ENCODE measurements around the gene ARAP1. TPM values are rescaled to one million over a fixed set of nuclear protein-coding genes. Genes with fewer than 3 reads are reported as not detected.
A peak's percentile ranks its signal among the peaks of the same experiment; 100 is the strongest.
"Not testable (repeated sequence)": the region's sequence is repeated elsewhere in the genome, so short reads cannot be mapped to it uniquely, and the experiment has no call there.

ARAP1 gene
- total RNA-seq, 1 experiment from 2014 or later: 66.1 TPM

DNA sequence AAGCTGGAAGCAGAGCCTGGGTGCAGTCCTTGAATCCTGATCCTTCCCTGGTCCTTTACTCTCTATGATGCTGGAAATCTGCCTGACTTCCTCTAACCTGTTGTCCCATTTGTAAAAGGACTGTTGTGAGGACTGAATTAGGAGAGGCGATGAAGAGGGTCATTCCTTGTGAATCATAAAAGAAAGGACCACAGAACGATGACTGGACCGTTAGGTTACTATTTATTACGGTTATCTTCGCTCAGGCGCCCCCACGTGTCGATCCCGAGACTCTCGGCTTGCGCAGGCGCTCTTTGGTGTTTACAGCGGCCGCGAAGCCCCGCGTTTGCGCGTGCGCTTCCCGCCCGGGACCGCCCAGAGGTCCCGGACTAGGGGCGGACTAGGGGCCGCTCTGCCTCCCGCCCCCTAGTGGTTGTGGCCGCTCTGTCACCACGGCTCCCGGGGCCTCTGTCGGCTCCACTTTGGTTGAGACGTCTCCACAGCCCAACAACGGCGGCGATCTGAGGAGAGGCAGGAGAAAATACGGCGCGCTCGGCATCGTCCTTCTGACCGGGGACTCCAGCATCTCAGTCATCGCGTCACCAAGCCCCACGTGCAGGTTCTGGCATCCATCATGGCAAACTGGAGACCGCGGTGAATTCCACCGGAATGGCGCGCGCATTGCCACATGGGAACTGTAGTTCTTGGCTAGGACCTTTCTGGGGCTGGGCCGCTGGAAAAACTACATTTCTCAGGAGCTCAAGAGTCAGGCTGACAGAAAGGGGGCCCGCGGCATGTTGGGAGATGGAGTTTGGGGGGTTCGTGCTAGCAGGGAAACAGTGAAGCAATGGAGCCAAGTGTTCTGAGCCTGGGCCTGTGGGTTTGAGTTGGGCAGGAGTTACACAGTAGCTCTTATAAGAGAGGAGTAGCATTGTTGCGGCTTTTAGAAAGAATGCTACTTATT is 41.5 kb upstream of the ARAP1 start, which contains the start of gene STARD10:
TSS of gene STARD10 (minus strand) at position 623 of the 943 bp plus-strand sequence. CDS start 12,866 bp downstream, outside the sequence.
- Histone ChIP-seq H3K4me1 (ENCODE audit: insufficient read depth, low read length, poor library complexity, severe bottlenecking) (peaks cover 12% of the 10 kb centered on the region), H3K9me3 (ENCODE audit: low read depth, low read length, poor library complexity, severe bottlenecking) (no peaks in the 10 kb centered on the region), H3K4me3 (ENCODE audit: low read depth, low read length, poor library complexity, severe bottlenecking) (peak within 1 kb of the TSS; percentile 60), H3K27me3 (replicated peaks; ENCODE audit: insufficient read depth, low read depth, low read length, poor library complexity) (no peaks in the 10 kb centered on the region), H3K27ac (ENCODE audit: low read depth, low read length, poor library complexity, severe bottlenecking) (peak within 1 kb of the TSS; percentile 65), H3K36me3 (ENCODE audit: insufficient read depth, low read length, poor library complexity, severe bottlenecking) (no peaks in the 10 kb centered on the region)
- ChIA-PET CTCF (interaction anchor here (0.6 to 2.6 kb wide), 8 partner anchors 9 to 1193 kb away, joined by 3 to 21 read pairs (median 5); no protein-coding TSS in a partner anchor), POLR2A (ENCODE audit: low non-redundant PET) (interaction anchor here (0.7 kb wide), 1 partner anchor 9 kb away, joined by 4 read pairs; no protein-coding TSS in a partner anchor)
- DNase-seq (ENCODE audit: low spot score): peak; percentile 98
- intact Hi-C loops (cut with micrococcal nuclease; ENCODE audit: unreplicated experiment): loop anchor here (1.0 kb wide), 1 partner anchor 68 kb away; no protein-coding TSS in a partner anchor
- TSS peak; percentile 92 for BruUV-seq (replicated peaks)
- TF ChIP-seq EZH2 (IDR thresholded peaks at IDR 0.05; ENCODE audit: borderline replicate concordance, low read depth, low read length, poor library complexity, severe bottlenecking): no peak
- TF ChIP-seq, protein P1, sequence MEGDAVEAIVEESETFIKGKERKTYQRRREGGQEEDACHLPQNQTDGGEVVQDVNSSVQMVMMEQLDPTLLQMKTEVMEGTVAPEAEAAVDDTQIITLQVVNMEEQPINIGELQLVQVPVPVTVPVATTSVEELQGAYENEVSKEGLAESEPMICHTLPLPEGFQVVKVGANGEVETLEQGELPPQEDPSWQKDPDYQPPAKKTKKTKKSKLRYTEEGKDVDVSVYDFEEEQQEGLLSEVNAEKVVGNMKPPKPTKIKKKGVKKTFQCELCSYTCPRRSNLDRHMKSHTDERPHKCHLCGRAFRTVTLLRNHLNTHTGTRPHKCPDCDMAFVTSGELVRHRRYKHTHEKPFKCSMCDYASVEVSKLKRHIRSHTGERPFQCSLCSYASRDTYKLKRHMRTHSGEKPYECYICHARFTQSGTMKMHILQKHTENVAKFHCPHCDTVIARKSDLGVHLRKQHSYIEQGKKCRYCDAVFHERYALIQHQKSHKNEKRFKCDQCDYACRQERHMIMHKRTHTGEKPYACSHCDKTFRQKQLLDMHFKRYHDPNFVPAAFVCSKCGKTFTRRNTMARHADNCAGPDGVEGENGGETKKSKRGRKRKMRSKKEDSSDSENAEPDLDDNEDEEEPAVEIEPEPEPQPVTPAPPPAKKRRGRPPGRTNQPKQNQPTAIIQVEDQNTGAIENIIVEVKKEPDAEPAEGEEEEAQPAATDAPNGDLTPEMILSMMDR (conservative IDR thresholded peaks at IDR 0.05; ENCODE audit: low read depth, low read length): peak; percentile 100

DNA sequence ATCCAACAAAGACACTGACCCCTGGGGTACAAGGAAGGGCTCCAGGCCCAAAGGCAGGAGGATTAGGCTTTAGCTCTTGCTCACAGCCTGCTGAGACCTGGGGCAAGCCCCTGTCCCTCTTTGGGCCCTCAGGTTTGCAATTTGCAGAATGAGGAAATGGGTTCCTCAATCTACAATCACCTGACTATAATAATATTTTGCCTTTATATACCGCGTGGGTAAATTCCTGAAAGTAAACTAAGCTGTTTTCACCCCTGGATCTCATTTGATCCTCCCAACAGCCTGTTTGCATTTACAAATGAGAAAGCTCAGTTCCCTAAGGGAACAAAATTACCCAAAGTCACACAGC is 40.8 kb upstream of the ARAP1 start:
- intact Hi-C loops (cut with micrococcal nuclease; ENCODE audit: unreplicated experiment): loop anchor here (1.0 kb wide), 1 partner anchor 68 kb away; no protein-coding TSS in a partner anchor
- CTCF ChIA-PET: interaction anchor here (0.6 to 2.6 kb wide), 5 partner anchors 10 to 71 kb away, joined by 3 to 21 read pairs (median 6); no protein-coding TSS in a partner anchor
- H3K4me3 ChIP-seq (ENCODE audit: low read depth, low read length, poor library complexity, severe bottlenecking): peak overlapping the region; percentile 60
- no peaks in the 10 kb centered on the region for H3K27me3 ChIP-seq (replicated peaks; ENCODE audit: insufficient read depth, low read depth, low read length, poor library complexity)
- peaks cover 12% of the 10 kb centered on the region for H3K4me1 ChIP-seq (ENCODE audit: insufficient read depth, low read length, poor library complexity, severe bottlenecking)
- TF ChIP-seq, protein P1 (conservative IDR thresholded peaks at IDR 0.05; ENCODE audit: low read depth, low read length): no peak
- TF ChIP-seq EZH2 (IDR thresholded peaks at IDR 0.05; ENCODE audit: borderline replicate concordance, low read depth, low read length, poor library complexity, severe bottlenecking): no peak
- TSS peak; percentile 91 for BruUV-seq (replicated peaks)
- POLR2A ChIA-PET (ENCODE audit: low non-redundant PET): no interaction called here
- peak overlapping the region; percentile 12 for H3K27ac ChIP-seq (ENCODE audit: low read depth, low read length, poor library complexity, severe bottlenecking)
- no peaks in the 10 kb centered on the region for H3K9me3 ChIP-seq (ENCODE audit: low read depth, low read length, poor library complexity, severe bottlenecking)
- H3K36me3 ChIP-seq (ENCODE audit: insufficient read depth, low read length, poor library complexity, severe bottlenecking): no peaks in the 10 kb centered on the region
- no peak for DNase-seq (ENCODE audit: low spot score)

DNA sequence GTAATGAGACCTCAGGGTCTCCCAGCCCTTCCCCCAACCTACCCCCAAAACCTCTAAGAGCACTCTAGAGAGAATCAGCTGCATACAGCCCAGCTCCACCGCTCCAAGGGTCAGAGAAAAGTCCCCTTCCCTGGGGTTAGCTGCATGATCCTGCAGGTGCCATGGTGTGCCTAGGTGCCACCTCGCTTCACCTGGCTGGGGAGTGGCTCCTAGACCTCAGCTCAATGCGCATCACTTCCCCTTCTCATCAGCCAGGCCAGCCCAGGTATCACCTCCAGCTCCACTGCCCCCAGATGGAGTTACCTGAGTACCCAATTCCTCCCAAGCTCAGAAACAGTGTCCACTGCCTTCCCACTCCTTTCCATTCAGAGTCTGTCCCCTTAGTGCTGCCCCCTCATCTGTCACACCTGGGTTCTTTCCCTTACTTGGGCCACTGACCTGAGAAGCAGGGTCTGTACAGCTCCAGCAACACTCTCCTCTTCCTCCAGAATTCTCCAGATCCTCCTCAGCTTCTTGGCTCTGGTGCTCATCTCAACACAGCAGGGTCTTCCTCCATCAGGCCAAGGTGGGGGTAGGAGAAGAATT is 40.3 kb upstream of the ARAP1 start:
- H3K4me3 ChIP-seq (ENCODE audit: low read depth, low read length, poor library complexity, severe bottlenecking): no peak overlapping the region

DNA sequence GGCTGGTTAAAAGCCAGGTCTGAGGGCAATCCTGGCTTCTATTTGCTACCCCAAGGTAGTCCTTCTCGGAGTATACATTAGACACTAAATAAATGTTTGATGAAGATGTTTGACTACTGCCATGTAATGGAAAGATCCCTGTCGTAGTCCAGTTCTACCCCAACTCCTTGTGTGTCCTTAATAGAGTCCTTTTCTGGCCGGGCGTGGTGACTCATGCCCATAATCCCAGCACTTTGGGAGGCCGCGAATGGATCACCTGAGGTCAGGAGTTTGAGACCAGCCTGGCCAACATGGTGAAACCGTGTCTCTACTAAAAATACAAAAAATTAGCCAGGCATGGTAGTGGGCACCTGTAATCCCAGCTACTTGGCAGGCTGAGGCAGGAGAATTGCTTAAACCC is 39.0 kb upstream of the ARAP1 start:
- H3K4me3 ChIP-seq (ENCODE audit: low read depth, low read length, poor library complexity, severe bottlenecking); POLR2A ChIA-PET (ENCODE audit: low non-redundant PET); H3K9me3 ChIP-seq (ENCODE audit: low read depth, low read length, poor library complexity, severe bottlenecking); H3K27ac ChIP-seq (ENCODE audit: low read depth, low read length, poor library complexity, severe bottlenecking); intact Hi-C loops (cut with micrococcal nuclease; ENCODE audit: unreplicated experiment); DNase-seq (ENCODE audit: low spot score); H3K27me3 ChIP-seq (replicated peaks; ENCODE audit: insufficient read depth, low read depth, low read length, poor library complexity); BruUV-seq (replicated peaks); H3K36me3 ChIP-seq (ENCODE audit: insufficient read depth, low read length, poor library complexity, severe bottlenecking); CTCF ChIA-PET: not testable (repeated sequence)
- H3K4me1 ChIP-seq (ENCODE audit: insufficient read depth, low read length, poor library complexity, severe bottlenecking): peaks cover 12% of the 10 kb centered on the region

More for the DNA sequence above, 40.3 kb upstream of the ARAP1 start:
- TF ChIP-seq, protein P1 (conservative IDR thresholded peaks at IDR 0.05; ENCODE audit: low read depth, low read length): no peak
- Histone ChIP-seq H3K4me1 (ENCODE audit: insufficient read depth, low read length, poor library complexity, severe bottlenecking) (peaks cover 12% of the 10 kb centered on the region), H3K27ac (ENCODE audit: low read depth, low read length, poor library complexity, severe bottlenecking) (peak overlapping the region; percentile 12), H3K36me3 (ENCODE audit: insufficient read depth, low read length, poor library complexity, severe bottlenecking) (no peaks in the 10 kb centered on the region), H3K9me3 (ENCODE audit: low read depth, low read length, poor library complexity, severe bottlenecking) (no peaks in the 10 kb centered on the region), H3K27me3 (replicated peaks; ENCODE audit: insufficient read depth, low read depth, low read length, poor library complexity) (no peaks in the 10 kb centered on the region)
- intact Hi-C loops (cut with micrococcal nuclease; ENCODE audit: unreplicated experiment): loop anchor here (1.0 kb wide), 1 partner anchor 67 kb away; no protein-coding TSS in a partner anchor
- CTCF ChIA-PET: interaction anchor here (0.6 to 2.6 kb wide), 4 partner anchors 10 to 309 kb away, joined by 3 to 21 read pairs (median 7); no protein-coding TSS in a partner anchor
- no TSS peak for BruUV-seq (replicated peaks)
- DNase-seq (ENCODE audit: low spot score): no peak
- POLR2A ChIA-PET (ENCODE audit: low non-redundant PET): interaction anchor here (0.6 kb wide), 1 partner anchor 66 kb away, joined by 3 read pairs; no protein-coding TSS in a partner anchor

All from A673 (cell line).